K562 (cell line): ENCODE data around the gene ADNP.
A peak's percentile ranks its signal among the peaks of the same experiment; 100 is the strongest.

Experiments
- CBX5 ChIP-seq: IDR thresholded peaks from 2 replicates; pipeline ENCODE4 v1.6.1; 2014; ENCODE audit warnings: low read depth, borderline replicate concordance
- EZH2 ChIP-seq: IDR thresholded peaks from 2 replicates; pipeline ENCODE4 v1.6.1; 2012; ENCODE audit warnings: low read depth, mild to moderate bottlenecking, inconsistent platforms, low read length, borderline replicate concordance
- FOXM1 ChIP-seq, 2 experiments: fragments of 450-650 bp in 1 of 2; sonication (generic) in 1 of 2; formaldehyde crosslinking in 1 of 2; IDR thresholded peaks; 2 replicates each; pipeline versions ENCODE4 v1.6.1 to v1.9.0; 2017 to 2022; ENCODE audit warnings: low read depth in 2 of 2, mild to moderate bottlenecking in 2 of 2, missing genetic modification reagents in 1 of 2, moderate library complexity in 1 of 2
- MTA3 ChIP-seq: fragments of 450-650 bp; formaldehyde crosslinking; IDR thresholded peaks from 2 replicates; pipeline ENCODE4 v1.6.1; 2017; ENCODE audit warnings: mild to moderate bottlenecking, borderline replicate concordance
- POLR2AphosphoS5 ChIP-seq: IDR thresholded peaks from 2 replicates; pipeline ENCODE4 v1.6.1; 2011; ENCODE audit warnings: mild to moderate bottlenecking, low read depth, low read length, moderate library complexity; ENCODE audit not compliant: control insufficient read depth, insufficient read depth
- PTBP1 ChIP-seq: fragments of 200-400 bp; formaldehyde crosslinking; IDR thresholded peaks from 2 replicates; pipeline ENCODE4 v1.6.1; 2017; ENCODE audit warnings: low read depth, low read length
- ZNF12 ChIP-seq: sonication (generic); formaldehyde crosslinking; IDR thresholded peaks from 2 replicates; pipeline ENCODE4 v1.4.0; 2020; ENCODE audit warnings: mild to moderate bottlenecking, missing genetic modification reagents
- ZNF23 ChIP-seq: fragments of 250-450 bp; sonication (Bioruptor Pico); IDR thresholded peaks from 2 replicates; pipeline ENCODE4 v1.4.0; 2020; ENCODE audit warnings: mild to moderate bottlenecking
- TF ChIP-seq, protein P1 (sequence below), 3 experiments: IDR thresholded peaks in 2 of 3; conservative IDR thresholded peaks in 1 of 3; 2 replicates each; pipeline ENCODE4 v1.5.1; 2011 to 2012; ENCODE audit warnings: low read length in 3 of 3, mild to moderate bottlenecking in 3 of 3, control low read depth in 2 of 3, improper control_type of control experiment in 1 of 3, inconsistent platforms in 1 of 3, low read depth in 1 of 3, mixed read lengths in 1 of 3, moderate library complexity in 1 of 3; ENCODE audit not compliant: insufficient read depth in 2 of 3
- TF ChIP-seq, protein P2 (sequence below): sonication (generic); formaldehyde crosslinking; IDR thresholded peaks from 2 replicates; pipeline ENCODE4 v1.8.1; 2023; ENCODE audit warnings: mild to moderate bottlenecking, missing genetic modification reagents

DNA sequence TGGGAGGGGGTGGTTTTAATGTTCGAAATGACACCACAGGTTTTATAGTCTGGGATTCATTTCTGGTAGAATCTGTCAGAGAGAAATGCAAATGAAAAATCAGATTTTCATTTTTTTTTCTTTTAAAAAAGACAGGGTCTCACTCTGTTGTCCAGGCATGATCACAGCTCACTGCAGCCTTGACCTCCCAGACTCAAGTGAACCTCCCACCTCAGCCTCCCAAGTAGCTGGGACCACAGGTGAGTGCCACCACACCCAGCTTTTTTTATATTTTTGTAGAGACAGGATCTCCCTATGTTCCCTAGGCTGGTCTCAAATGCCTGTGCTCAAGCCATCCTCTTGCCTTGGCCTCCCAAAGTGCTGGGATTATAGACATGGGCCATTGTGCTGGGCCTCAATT lies 2.4 kb upstream of the ADNP start:
- TF ChIP-seq EZH2, result no peak
- TF ChIP-seq FOXM1 (IDR thresholded peaks at IDR 0.05; ENCODE audit: low read depth), result no peak
- no peak for TF ChIP-seq FOXM1 (CRISPR knock-in tag; IDR thresholded peaks at IDR 0.05; ENCODE audit: low read depth)
- TF ChIP-seq, protein P1, sequence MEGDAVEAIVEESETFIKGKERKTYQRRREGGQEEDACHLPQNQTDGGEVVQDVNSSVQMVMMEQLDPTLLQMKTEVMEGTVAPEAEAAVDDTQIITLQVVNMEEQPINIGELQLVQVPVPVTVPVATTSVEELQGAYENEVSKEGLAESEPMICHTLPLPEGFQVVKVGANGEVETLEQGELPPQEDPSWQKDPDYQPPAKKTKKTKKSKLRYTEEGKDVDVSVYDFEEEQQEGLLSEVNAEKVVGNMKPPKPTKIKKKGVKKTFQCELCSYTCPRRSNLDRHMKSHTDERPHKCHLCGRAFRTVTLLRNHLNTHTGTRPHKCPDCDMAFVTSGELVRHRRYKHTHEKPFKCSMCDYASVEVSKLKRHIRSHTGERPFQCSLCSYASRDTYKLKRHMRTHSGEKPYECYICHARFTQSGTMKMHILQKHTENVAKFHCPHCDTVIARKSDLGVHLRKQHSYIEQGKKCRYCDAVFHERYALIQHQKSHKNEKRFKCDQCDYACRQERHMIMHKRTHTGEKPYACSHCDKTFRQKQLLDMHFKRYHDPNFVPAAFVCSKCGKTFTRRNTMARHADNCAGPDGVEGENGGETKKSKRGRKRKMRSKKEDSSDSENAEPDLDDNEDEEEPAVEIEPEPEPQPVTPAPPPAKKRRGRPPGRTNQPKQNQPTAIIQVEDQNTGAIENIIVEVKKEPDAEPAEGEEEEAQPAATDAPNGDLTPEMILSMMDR (IDR thresholded peaks at IDR 0.05 in 2 of 3, conservative IDR thresholded peaks at IDR 0.05 in 1 of 3; ENCODE audit: insufficient read depth in 2 of 3, low read depth in 1 of 3, low read length in 3 of 3), result no peak
- no peak for TF ChIP-seq MTA3
- 0 out of 2 replicates have a peak, but pooled peaks have one; percentile 17 for TF ChIP-seq POLR2AphosphoS5
- TF ChIP-seq ZNF12, result no peak
- TF ChIP-seq PTBP1, result no peak
- TF ChIP-seq ZNF23, result no peak
- TF ChIP-seq CBX5, result no peak
- TF ChIP-seq, protein P2, sequence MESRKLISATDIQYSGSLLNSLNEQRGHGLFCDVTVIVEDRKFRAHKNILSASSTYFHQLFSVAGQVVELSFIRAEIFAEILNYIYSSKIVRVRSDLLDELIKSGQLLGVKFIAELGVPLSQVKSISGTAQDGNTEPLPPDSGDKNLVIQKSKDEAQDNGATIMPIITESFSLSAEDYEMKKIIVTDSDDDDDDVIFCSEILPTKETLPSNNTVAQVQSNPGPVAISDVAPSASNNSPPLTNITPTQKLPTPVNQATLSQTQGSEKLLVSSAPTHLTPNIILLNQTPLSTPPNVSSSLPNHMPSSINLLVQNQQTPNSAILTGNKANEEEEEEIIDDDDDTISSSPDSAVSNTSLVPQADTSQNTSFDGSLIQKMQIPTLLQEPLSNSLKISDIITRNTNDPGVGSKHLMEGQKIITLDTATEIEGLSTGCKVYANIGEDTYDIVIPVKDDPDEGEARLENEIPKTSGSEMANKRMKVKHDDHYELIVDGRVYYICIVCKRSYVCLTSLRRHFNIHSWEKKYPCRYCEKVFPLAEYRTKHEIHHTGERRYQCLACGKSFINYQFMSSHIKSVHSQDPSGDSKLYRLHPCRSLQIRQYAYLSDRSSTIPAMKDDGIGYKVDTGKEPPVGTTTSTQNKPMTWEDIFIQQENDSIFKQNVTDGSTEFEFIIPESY (CRISPR knock-in tag), result no peak
